ENCODE results near the gene ZFHX3.
A peak's percentile ranks its signal among the peaks of the same experiment; 100 is the strongest.

Gene ZFHX3

GRCh38 chr16:73048292-73049080, 558 bp upstream of the ZFHX3 start:
- TF ChIP-seq NFRKB (IDR thresholded peaks at IDR 0.05) (no peak), FOXA1 (IDR thresholded peaks at IDR 0.05) (no peak), ARNT (IDR thresholded peaks at IDR 0.05) (no peak), ZNF384 (IDR thresholded peaks at IDR 0.05) (no peak), CTBP1 (IDR thresholded peaks at IDR 0.05; ENCODE audit: borderline replicate concordance) (no peak), BHLHE40 (IDR thresholded peaks at IDR 0.05; ENCODE audit: borderline replicate concordance) (no peak), FOXM1 (IDR thresholded peaks at IDR 0.05; ENCODE audit: borderline replicate concordance) (no peak), SP1 (IDR thresholded peaks at IDR 0.05) (no peak), TARDBP (IDR thresholded peaks at IDR 0.05) (no peak), SUZ12 (IDR thresholded peaks at IDR 0.05) (no peak), ELF4 (IDR thresholded peaks at IDR 0.05) (no peak), HDGF (IDR thresholded peaks at IDR 0.05; ENCODE audit: borderline replicate concordance) (no peak), FOXK2 (IDR thresholded peaks at IDR 0.05) (no peak), L3MBTL2 (conservative IDR thresholded peaks at IDR 0.05) (no peak), LEF1 (IDR thresholded peaks at IDR 0.05; ENCODE audit: borderline replicate concordance) (no peak; the same call in 1 of the 2 replicates), PKNOX1 (IDR thresholded peaks at IDR 0.05) (no peak)
- ChIA-PET CTCF (no interaction called here), POLR2A (no interaction called here)
- no peak for DNase-seq (ENCODE audit: extremely low spot score)

GRCh38 chr16:73047221-73047535, 750 bp downstream of the ZFHX3 start:
- CTCF ChIA-PET = no interaction called here
- POLR2A ChIA-PET = interaction anchor here (1.2 kb wide), 1 partner anchor 10 kb away, joined by 3 read pairs; no protein-coding TSS in a partner anchor

GRCh38 chr16:73046849-73047214, 1.1 kb downstream of the ZFHX3 start:
- ChIA-PET POLR2A (interaction anchor here (1.2 kb wide), 1 partner anchor 10 kb away, joined by 3 read pairs; no protein-coding TSS in a partner anchor), CTCF (no interaction called here)
- TF ChIP-seq ELF4 (IDR thresholded peaks at IDR 0.05) = no peak
- no peak for DNase-seq (ENCODE audit: extremely low spot score)

More at GRCh38 chr16:73047221-73047535, 750 bp downstream of the ZFHX3 start:
- TF ChIP-seq NFRKB (IDR thresholded peaks at IDR 0.05) = no peak
- DNase-seq (ENCODE audit: extremely low spot score) = no peak

GRCh38 chr16:73046202-73046848, 1.6 kb downstream of the ZFHX3 start:
- DNase-seq (ENCODE audit: extremely low spot score) = no peak
- POLR2A ChIA-PET = interaction anchor here (1.2 kb wide), 1 partner anchor 9 kb away, joined by 3 read pairs; no protein-coding TSS in a partner anchor
- CTCF ChIA-PET = no interaction called here
- TF ChIP-seq SUZ12 (IDR thresholded peaks at IDR 0.05) (no peak), CTBP1 (IDR thresholded peaks at IDR 0.05; ENCODE audit: borderline replicate concordance) (no peak), ELF4 (IDR thresholded peaks at IDR 0.05) (no peak), LEF1 (IDR thresholded peaks at IDR 0.05; ENCODE audit: borderline replicate concordance) (no peak), ARNT (IDR thresholded peaks at IDR 0.05) (no peak), HDGF (IDR thresholded peaks at IDR 0.05; ENCODE audit: borderline replicate concordance) (no peak), PKNOX1 (IDR thresholded peaks at IDR 0.05) (no peak), FOXK2 (IDR thresholded peaks at IDR 0.05) (no peak), TARDBP (IDR thresholded peaks at IDR 0.05) (no peak)

- DNase-seq (ENCODE audit: extremely low spot score) = no peak
- ChIA-PET POLR2A (interaction anchor here (2.0 kb wide), 1 partner anchor 10 kb away, joined by 5 read pairs; no protein-coding TSS in a partner anchor), CTCF (interaction anchor here (1.1 kb wide), 1 partner anchor 9 kb away, joined by 4 read pairs; no protein-coding TSS in a partner anchor)
- TF ChIP-seq SP1 (IDR thresholded peaks at IDR 0.05) (no peak), PKNOX1 (IDR thresholded peaks at IDR 0.05) (0 out of 2 replicates have a peak, but pooled peaks have one; percentile 24)
Measured at GRCh38 chr16:73043828-73044467, 4.0 kb downstream of the ZFHX3 start.

- no peak for TF ChIP-seq ELF4 (IDR thresholded peaks at IDR 0.05)
- no peak for TF ChIP-seq LEF1 (IDR thresholded peaks at IDR 0.05; ENCODE audit: borderline replicate concordance)
- no peak for TF ChIP-seq ARNT (IDR thresholded peaks at IDR 0.05)
- no peak for DNase-seq (ENCODE audit: extremely low spot score)
- POLR2A ChIA-PET = no interaction called here
- CTCF ChIA-PET = interaction anchor here (0.5 to 1.1 kb wide), 2 partner anchors 10 to 112 kb away, joined by 4 to 6 read pairs; no protein-coding TSS in a partner anchor
Measured at GRCh38 chr16:73042807-73043206, 5.1 kb downstream of the ZFHX3 start.

- DNase-seq (ENCODE audit: extremely low spot score) = no peak
- ChIA-PET CTCF (interaction anchor here (0.7 kb wide), 1 partner anchor 41 kb away, joined by 3 read pairs; no protein-coding TSS in a partner anchor), POLR2A (no interaction called here)
- no peak for TF ChIP-seq NFRKB (IDR thresholded peaks at IDR 0.05)
- no peak for TF ChIP-seq ZNF384 (IDR thresholded peaks at IDR 0.05)
- no peak for TF ChIP-seq FOXA1 (IDR thresholded peaks at IDR 0.05)
- TF ChIP-seq HDGF (IDR thresholded peaks at IDR 0.05; ENCODE audit: borderline replicate concordance) = no peak
- TF ChIP-seq BHLHE40 (IDR thresholded peaks at IDR 0.05; ENCODE audit: borderline replicate concordance) = no peak
Measured at GRCh38 chr16:73041676-73042075, 6.3 kb downstream of the ZFHX3 start.
